SK-N-SH (cell line): Measurements from ENCODE around the gene HOXC4. TPM values are rescaled to one million over a fixed set of nuclear protein-coding genes. Genes with fewer than 3 reads are reported as not detected.

Experiments
- CTCF ChIA-PET: fragments of 300-600, 350-600 bp; formaldehyde crosslinking; extraction: SDS; loops from one replicate; lab custom pipeline; 2021; lab: Yijun Ruan, JAX
- POLR2A ChIA-PET: fragments of 350-600 bp; sonication (Branson Sonifier 250); formaldehyde crosslinking; extraction: SDS; loops from one replicate; lab custom pipeline; 2020; ENCODE audit warnings: antibody characterized with exemption, inconsistent platforms; lab: Yijun Ruan, JAX
- DNase-seq: peaks from one replicate; pipeline ENCODE4 v3.0.0; 2012
- H2AFZ ChIP-seq: fragments of 200-600 bp; sonication (generic); 2 replicates; pipeline ENCODE4 v1.8.1; 2016; ENCODE audit warnings: antibody characterized with exemption, mild to moderate bottlenecking, low read depth
- H3F3A ChIP-seq: fragments of 200-600 bp; sonication (generic); replicated peaks from 2 replicates; pipeline ENCODE3; 2016; ENCODE audit warnings: antibody characterized with exemption, mild to moderate bottlenecking; ENCODE audit not compliant: insufficient read depth
- H3K27ac ChIP-seq, 2 experiments: fragments of 200-500 bp in 1 of 2; fragments of 200-600 bp in 1 of 2; sonication (Bioruptor generic) in 1 of 2; sonication (generic), shearing (Covaris generic) in 1 of 2; 2 replicates each; pipeline versions ENCODE4 v1.5.1 to v1.6.1; 2014 to 2016; ENCODE audit warnings: low read depth in 2 of 2, inconsistent platforms in 1 of 2, low read length in 1 of 2, mild to moderate bottlenecking in 1 of 2, mixed read lengths in 1 of 2
- H3K27me3 ChIP-seq: fragments of 200-600 bp; sonication (generic), shearing (Covaris generic); 2 replicates; pipeline ENCODE4 v1.6.1; 2016; ENCODE audit warnings: mixed run types; ENCODE audit not compliant: insufficient read depth
- H3K36me3 ChIP-seq, 2 experiments: fragments of 200-500 bp in 1 of 2; fragments of 200-600 bp in 1 of 2; sonication (Bioruptor generic) in 1 of 2; sonication (generic) in 1 of 2; replicated peaks in 1 of 2; 2 replicates each; pipeline versions ENCODE3 to v1.5.1; 2014 to 2016; ENCODE audit warnings: low read length in 1 of 2, mild to moderate bottlenecking in 1 of 2; ENCODE audit not compliant: insufficient read depth in 2 of 2, control insufficient read depth in 1 of 2
- H3K4me1 ChIP-seq, 2 experiments: fragments of 200-500 bp in 1 of 2; fragments of 200-600 bp in 1 of 2; sonication (Bioruptor generic) in 1 of 2; sonication (generic), shearing (Covaris generic) in 1 of 2; 2 replicates each; pipeline versions ENCODE4 v1.5.1 to v1.6.1; 2014 to 2016; ENCODE audit warnings: low read depth in 1 of 2, low read length in 1 of 2, mixed run types in 1 of 2; ENCODE audit not compliant: insufficient read depth in 2 of 2, control insufficient read depth in 1 of 2
- H3K4me2 ChIP-seq: fragments of 200-600 bp; sonication (generic), shearing (Covaris generic); 2 replicates; pipeline ENCODE4 v1.6.1; 2017; ENCODE audit warnings: mixed run types
- H3K4me3 ChIP-seq, 2 experiments: fragments of 200-500 bp in 1 of 2; fragments of 200-600 bp in 1 of 2; sonication (Bioruptor generic) in 1 of 2; sonication (generic), shearing (Covaris generic) in 1 of 2; 2 replicates each; pipeline versions ENCODE4 v1.5.1 to v1.8.1; 2014 to 2016; ENCODE audit warnings: low read depth in 2 of 2, inconsistent platforms in 1 of 2, low read length in 1 of 2, mild to moderate bottlenecking in 1 of 2, mixed read lengths in 1 of 2, moderate library complexity in 1 of 2
- H3K79me2 ChIP-seq: fragments of 200-600 bp; sonication (generic); 2 replicates; pipeline ENCODE4 v1.8.1; 2017; ENCODE audit warnings: mild to moderate bottlenecking; ENCODE audit not compliant: insufficient read depth
- H3K9ac ChIP-seq: fragments of 200-600 bp; sonication (generic); 2 replicates; pipeline ENCODE4 v1.6.1; 2017; ENCODE audit warnings: mixed run types
- H3K9me2 ChIP-seq: fragments of 200-600 bp; sonication (generic); 2 replicates; pipeline ENCODE4 v1.6.1; 2017; ENCODE audit warnings: mixed run types
- H3K9me3 ChIP-seq: fragments of 200-600 bp; sonication (generic); 2 replicates; pipeline ENCODE4 v1.6.1; 2017; ENCODE audit warnings: mixed run types, mild to moderate bottlenecking, moderate library complexity
- H4K20me1 ChIP-seq: fragments of 200-600 bp; sonication (generic); 2 replicates; pipeline ENCODE4 v1.6.1; 2017; ENCODE audit warnings: mild to moderate bottlenecking, mixed run types; ENCODE audit not compliant: insufficient read depth
- EP300 ChIP-seq, 2 experiments: IDR thresholded peaks; 2 replicates each; pipeline versions ENCODE4 v1.4.0 to v1.6.1; 2012; ENCODE audit warnings: borderline replicate concordance in 1 of 2, low read depth in 1 of 2, low read length in 1 of 2
- FOXJ3 ChIP-seq: sonication (generic); formaldehyde crosslinking; IDR thresholded peaks from 2 replicates; pipeline ENCODE4 v1.5.1; 2020; ENCODE audit warnings: mild to moderate bottlenecking, missing genetic modification reagents
- MXI1 ChIP-seq: IDR thresholded peaks from 2 replicates; pipeline ENCODE4 v1.6.1; 2012; ENCODE audit warnings: mild to moderate bottlenecking, low read depth, low read length, improper control_type of control experiment
- NRF1 ChIP-seq: IDR thresholded peaks from 2 replicates; pipeline ENCODE4 v1.6.1; 2012; ENCODE audit warnings: low read depth, mild to moderate bottlenecking, low read length
- RAD21 ChIP-seq: IDR thresholded peaks from 2 replicates; pipeline ENCODE4 v1.6.1; 2012; ENCODE audit warnings: mild to moderate bottlenecking, low read length
- RFX5 ChIP-seq: IDR thresholded peaks from 2 replicates; pipeline ENCODE4 v1.6.1; 2012; ENCODE audit warnings: mild to moderate bottlenecking, improper control_type of control experiment, low read length
- TCF12 ChIP-seq: IDR thresholded peaks from 2 replicates; pipeline ENCODE4 v1.4.0; 2012
- YY1 ChIP-seq: IDR thresholded peaks from 2 replicates; pipeline ENCODE4 v1.4.0; 2012; ENCODE audit warnings: low read depth, mild to moderate bottlenecking
- WGBS: methylation state at CpG from one replicate; pipeline ENCODE4 v1.1.6; 2017; ENCODE audit warnings: low lambda C conversion rate; 5-methylcytosine and 5-hydroxymethylcytosine counted together
- polyA plus RNA-seq, 3 experiments: library from polyadenylated mRNA; depleted of rRNA; stranded (reverse); fragments of >200 nt; gene quantifications; 2 replicates each; pipeline ENCODE4 v1.2.3, GENCODE V29; 2012
- TF ChIP-seq, protein P1 (sequence below): fragments of 150-350 bp; IDR thresholded peaks from 2 replicates; pipeline ENCODE4 v1.6.1; 2016; ENCODE audit warnings: mild to moderate bottlenecking, low read depth, low read length
- TF ChIP-seq, protein P2 (sequence below): IDR thresholded peaks from 2 replicates; pipeline ENCODE4 v1.4.0; 2012; ENCODE audit warnings: low read depth
- TF ChIP-seq, protein P3 (sequence below): fragments of 150-350 bp; IDR thresholded peaks from 2 replicates; pipeline ENCODE4 v1.6.1; 2017; ENCODE audit warnings: antibody characterized with exemption, low read length, low read depth, borderline replicate concordance
- TF ChIP-seq, protein P4 (sequence below): IDR thresholded peaks from 2 replicates; pipeline ENCODE4 v1.4.0; 2012; ENCODE audit warnings: low read depth, borderline replicate concordance

HOXC4 gene
- polyA plus RNA-seq, 1 of the 3 experiments (the other 2 are of a cell fraction), result 3.7 TPM

DNA sequence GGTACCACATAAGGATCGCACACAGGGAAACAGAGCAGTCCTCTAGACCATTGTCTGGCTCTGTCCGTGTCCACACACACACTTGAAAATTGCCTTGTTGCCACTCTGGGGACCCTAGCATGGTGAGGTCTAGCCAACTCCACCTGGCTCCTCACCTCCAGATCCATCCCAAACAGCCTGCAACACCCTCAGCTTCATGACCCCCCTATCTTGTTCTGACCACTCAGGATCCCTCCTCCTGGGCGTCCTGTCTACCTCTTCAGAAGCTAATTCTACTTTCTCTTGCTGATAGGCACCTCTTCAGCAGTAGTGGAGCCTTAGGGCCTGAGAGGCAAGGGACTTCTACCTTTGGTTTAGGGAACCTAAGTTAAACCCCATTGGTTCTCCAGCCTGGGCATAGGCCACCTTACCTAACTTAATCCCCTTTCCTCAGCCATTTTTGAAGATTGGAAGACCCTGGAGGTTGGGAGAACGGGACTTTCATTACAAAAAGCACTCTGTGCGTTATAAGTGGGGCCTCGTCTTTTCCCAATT lies 21.5 kb upstream of the HOXC4 start:
- H3K27ac ChIP-seq, result no peak overlapping the region
- no peak overlapping the region for H3K4me2 ChIP-seq
- peak overlapping the region in 1 of 2 experiments; percentile 52; a peak in 1 of 4 replicates for H3K4me3 ChIP-seq
- no peak overlapping the region for H2AFZ ChIP-seq
- H4K20me1 ChIP-seq, result no peaks in the 10 kb centered on the region
- H3K9ac ChIP-seq, result no peak overlapping the region
- no peak for DNase-seq
- ChIA-PET CTCF (interaction anchor here (0.6 to 23.2 kb wide), 30 partner anchors 9 to 356 kb away, joined by 3 to 548 read pairs (median 9); partner anchors contain the start of genes HOXC10, HOXC4, HOXC8 and HOXC9), POLR2A (interaction anchor here (0.9 to 2.2 kb wide), 6 partner anchors 15 to 169 kb away, joined by 3 to 18 read pairs (median 6); partner anchors contain the start of genes HOXC4 and SMUG1)
- H3K9me3 ChIP-seq, result no peaks in the 10 kb centered on the region
- H3K27me3 ChIP-seq, result no peaks in the 10 kb centered on the region
- H3F3A ChIP-seq, result peaks cover 8% of the 10 kb centered on the region
- H3K36me3 ChIP-seq, result no peaks in the 10 kb centered on the region
- TF ChIP-seq NRF1, result no peak
- no peak for TF ChIP-seq MXI1
- TF ChIP-seq RAD21, result no peak
- TF ChIP-seq, protein P1, sequence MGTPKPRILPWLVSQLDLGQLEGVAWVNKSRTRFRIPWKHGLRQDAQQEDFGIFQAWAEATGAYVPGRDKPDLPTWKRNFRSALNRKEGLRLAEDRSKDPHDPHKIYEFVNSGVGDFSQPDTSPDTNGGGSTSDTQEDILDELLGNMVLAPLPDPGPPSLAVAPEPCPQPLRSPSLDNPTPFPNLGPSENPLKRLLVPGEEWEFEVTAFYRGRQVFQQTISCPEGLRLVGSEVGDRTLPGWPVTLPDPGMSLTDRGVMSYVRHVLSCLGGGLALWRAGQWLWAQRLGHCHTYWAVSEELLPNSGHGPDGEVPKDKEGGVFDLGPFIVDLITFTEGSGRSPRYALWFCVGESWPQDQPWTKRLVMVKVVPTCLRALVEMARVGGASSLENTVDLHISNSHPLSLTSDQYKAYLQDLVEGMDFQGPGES, result no peak
- no peak for TF ChIP-seq TCF12
- TF ChIP-seq EP300 (IDR thresholded peaks at IDR 0.05; ENCODE audit: borderline replicate concordance in 1 of 2, low read depth in 1 of 2, low read length in 1 of 2), result no peak
- TF ChIP-seq, protein P2, sequence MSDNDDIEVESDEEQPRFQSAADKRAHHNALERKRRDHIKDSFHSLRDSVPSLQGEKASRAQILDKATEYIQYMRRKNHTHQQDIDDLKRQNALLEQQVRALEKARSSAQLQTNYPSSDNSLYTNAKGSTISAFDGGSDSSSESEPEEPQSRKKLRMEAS, result no peak
- TF ChIP-seq, protein P3, sequence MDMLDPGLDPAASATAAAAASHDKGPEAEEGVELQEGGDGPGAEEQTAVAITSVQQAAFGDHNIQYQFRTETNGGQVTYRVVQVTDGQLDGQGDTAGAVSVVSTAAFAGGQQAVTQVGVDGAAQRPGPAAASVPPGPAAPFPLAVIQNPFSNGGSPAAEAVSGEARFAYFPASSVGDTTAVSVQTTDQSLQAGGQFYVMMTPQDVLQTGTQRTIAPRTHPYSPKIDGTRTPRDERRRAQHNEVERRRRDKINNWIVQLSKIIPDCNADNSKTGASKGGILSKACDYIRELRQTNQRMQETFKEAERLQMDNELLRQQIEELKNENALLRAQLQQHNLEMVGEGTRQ, result no peak
- TF ChIP-seq FOXJ3, result no peak
- TF ChIP-seq YY1, result no peak
- TF ChIP-seq, protein P4, sequence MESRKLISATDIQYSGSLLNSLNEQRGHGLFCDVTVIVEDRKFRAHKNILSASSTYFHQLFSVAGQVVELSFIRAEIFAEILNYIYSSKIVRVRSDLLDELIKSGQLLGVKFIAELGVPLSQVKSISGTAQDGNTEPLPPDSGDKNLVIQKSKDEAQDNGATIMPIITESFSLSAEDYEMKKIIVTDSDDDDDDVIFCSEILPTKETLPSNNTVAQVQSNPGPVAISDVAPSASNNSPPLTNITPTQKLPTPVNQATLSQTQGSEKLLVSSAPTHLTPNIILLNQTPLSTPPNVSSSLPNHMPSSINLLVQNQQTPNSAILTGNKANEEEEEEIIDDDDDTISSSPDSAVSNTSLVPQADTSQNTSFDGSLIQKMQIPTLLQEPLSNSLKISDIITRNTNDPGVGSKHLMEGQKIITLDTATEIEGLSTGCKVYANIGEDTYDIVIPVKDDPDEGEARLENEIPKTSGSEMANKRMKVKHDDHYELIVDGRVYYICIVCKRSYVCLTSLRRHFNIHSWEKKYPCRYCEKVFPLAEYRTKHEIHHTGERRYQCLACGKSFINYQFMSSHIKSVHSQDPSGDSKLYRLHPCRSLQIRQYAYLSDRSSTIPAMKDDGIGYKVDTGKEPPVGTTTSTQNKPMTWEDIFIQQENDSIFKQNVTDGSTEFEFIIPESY, result no peak
- no peak for TF ChIP-seq RFX5
- H3K79me2 ChIP-seq, result no peaks in the 10 kb centered on the region
- H3K4me1 ChIP-seq, result peaks cover 0 to 40% of the 10 kb centered on the region in 2 experiments; a peak in 1 of 4 replicates
- H3K9me2 ChIP-seq, result no peaks in the 10 kb centered on the region
- WGBS, result 49% methylated on average over 6 of the region's 6 CpGs
